ENCODE measurements around the gene MRPL42.

DNA sequence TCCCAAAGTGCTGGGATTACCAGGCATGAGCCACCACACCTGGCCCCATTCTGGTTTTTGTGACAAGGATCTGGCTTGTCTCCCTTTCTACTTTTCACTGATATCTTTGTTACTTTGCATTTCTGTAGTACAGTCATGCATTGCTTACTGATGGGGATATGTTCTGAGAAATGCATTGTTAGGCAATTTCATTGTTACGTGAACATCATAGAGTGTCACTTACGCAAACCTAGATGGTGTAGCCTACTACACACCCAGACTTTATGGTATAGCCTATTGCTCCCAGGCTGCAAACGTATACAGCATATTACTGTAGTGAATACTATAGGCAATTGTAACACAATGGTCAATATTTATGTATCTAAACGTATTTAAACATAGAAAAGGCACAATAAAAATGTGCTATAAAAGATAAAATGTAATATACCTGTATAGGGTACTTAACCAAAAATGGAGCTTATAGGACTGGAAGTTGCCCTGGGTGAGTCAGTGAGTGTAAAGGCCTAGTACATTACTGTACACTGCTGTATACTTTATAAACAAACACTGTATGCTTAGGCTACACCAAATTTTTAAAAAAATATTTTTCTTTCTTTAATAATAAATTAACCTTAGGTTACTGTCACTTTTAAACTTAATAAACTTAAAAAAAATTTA lies 16.0 kb downstream of the MRPL42 start:
- no peak for TF ChIP-seq POLR2A (IDR thresholded peaks at IDR 0.05)
- TF ChIP-seq, protein P1, sequence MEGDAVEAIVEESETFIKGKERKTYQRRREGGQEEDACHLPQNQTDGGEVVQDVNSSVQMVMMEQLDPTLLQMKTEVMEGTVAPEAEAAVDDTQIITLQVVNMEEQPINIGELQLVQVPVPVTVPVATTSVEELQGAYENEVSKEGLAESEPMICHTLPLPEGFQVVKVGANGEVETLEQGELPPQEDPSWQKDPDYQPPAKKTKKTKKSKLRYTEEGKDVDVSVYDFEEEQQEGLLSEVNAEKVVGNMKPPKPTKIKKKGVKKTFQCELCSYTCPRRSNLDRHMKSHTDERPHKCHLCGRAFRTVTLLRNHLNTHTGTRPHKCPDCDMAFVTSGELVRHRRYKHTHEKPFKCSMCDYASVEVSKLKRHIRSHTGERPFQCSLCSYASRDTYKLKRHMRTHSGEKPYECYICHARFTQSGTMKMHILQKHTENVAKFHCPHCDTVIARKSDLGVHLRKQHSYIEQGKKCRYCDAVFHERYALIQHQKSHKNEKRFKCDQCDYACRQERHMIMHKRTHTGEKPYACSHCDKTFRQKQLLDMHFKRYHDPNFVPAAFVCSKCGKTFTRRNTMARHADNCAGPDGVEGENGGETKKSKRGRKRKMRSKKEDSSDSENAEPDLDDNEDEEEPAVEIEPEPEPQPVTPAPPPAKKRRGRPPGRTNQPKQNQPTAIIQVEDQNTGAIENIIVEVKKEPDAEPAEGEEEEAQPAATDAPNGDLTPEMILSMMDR (IDR thresholded peaks at IDR 0.05) = no peak

Measured in esophagus squamous epithelium (tissue), 4 donors.